ENCODE data around the gene KIF26B. TPM values are rescaled to one million over a fixed set of nuclear protein-coding genes. Genes with fewer than 3 reads are reported as not detected.

The KIF26B gene
- total and polyA plus RNA-seq, 4 donors = 10.9 to 37.1 (median 19.2) TPM

GRCh38 chr1:245209658-245210435 lies 55.1 kb downstream of the KIF26B start:
- Histone ChIP-seq H3K27ac (ENCODE audit: low read depth, low read length) (no peak overlapping the region), H3K27me3 (ENCODE audit: control insufficient read depth, insufficient read depth, low read length) (no peaks in the 10 kb centered on the region), H3K9me3 (ENCODE audit: control insufficient read depth, insufficient read depth, low read length) (peaks cover 5% of the 10 kb centered on the region), H3K4me3 (ENCODE audit: low read depth, low read length) (no peak overlapping the region), H3K36me3 (ENCODE audit: control insufficient read depth, insufficient read depth, low read length) (no peaks in the 10 kb centered on the region), H3K4me1 (ENCODE audit: control insufficient read depth, insufficient read depth, low read length) (peaks cover 5% of the 10 kb centered on the region)
- no peak for DNase-seq (ENCODE audit: low read depth in 4 of 6, low spot score in 6 of 6)
- 82% methylated on average over 7 of the region's 13 CpGs for WGBS (ENCODE audit: insufficient coverage)

GRCh38 chr1:245211035-245211749 lies 56.4 kb downstream of the KIF26B start:
- Histone ChIP-seq H3K36me3 (ENCODE audit: control insufficient read depth, insufficient read depth, low read length) (no peaks in the 10 kb centered on the region), H3K27me3 (ENCODE audit: control insufficient read depth, insufficient read depth, low read length) (no peaks in the 10 kb centered on the region), H3K4me3 (ENCODE audit: low read depth, low read length) (no peak overlapping the region), H3K9me3 (ENCODE audit: control insufficient read depth, insufficient read depth, low read length) (peaks cover 3% of the 10 kb centered on the region), H3K4me1 (ENCODE audit: control insufficient read depth, insufficient read depth, low read length) (peaks cover 9% of the 10 kb centered on the region), H3K27ac (ENCODE audit: low read depth, low read length) (no peak overlapping the region)
- DNase-seq (ENCODE audit: low read depth in 4 of 6, low spot score in 6 of 6) = no peak
- 84% methylated on average over 10 of the region's 11 CpGs for WGBS (ENCODE audit: insufficient coverage)

DNA sequence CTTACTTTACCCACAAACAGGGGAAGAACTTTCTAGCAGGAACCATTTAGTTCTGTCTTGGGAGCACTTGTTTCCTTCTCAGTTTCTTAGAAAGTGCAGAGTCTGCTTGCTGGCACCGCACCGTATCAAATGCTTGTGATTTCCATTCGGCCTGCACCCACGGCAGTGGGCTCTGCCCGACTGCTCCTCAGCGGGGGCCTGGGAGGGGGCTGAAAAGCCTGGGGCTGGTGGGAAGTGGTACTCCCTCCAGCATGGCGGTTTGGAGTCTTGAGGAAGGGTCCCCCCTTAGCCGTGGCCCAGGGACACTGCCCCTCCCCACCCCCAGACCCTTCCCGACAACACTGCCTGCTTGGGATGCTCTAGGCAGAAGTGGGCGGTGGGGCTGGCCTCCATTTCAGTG lies 57.0 kb downstream of the KIF26B start:
- Histone ChIP-seq H3K9me3 (ENCODE audit: control insufficient read depth, insufficient read depth, low read length) (peaks cover 3% of the 10 kb centered on the region), H3K27ac (ENCODE audit: low read depth, low read length) (no peak overlapping the region), H3K36me3 (ENCODE audit: control insufficient read depth, insufficient read depth, low read length) (no peaks in the 10 kb centered on the region), H3K4me3 (ENCODE audit: low read depth, low read length) (no peak overlapping the region), H3K4me1 (ENCODE audit: control insufficient read depth, insufficient read depth, low read length) (peaks cover 11% of the 10 kb centered on the region), H3K27me3 (ENCODE audit: control insufficient read depth, insufficient read depth, low read length) (no peaks in the 10 kb centered on the region)
- 83% methylated on average over 8 of the region's 10 CpGs for WGBS (ENCODE audit: insufficient coverage)
- no peak for DNase-seq (ENCODE audit: low read depth in 4 of 6, low spot score in 6 of 6)

DNA sequence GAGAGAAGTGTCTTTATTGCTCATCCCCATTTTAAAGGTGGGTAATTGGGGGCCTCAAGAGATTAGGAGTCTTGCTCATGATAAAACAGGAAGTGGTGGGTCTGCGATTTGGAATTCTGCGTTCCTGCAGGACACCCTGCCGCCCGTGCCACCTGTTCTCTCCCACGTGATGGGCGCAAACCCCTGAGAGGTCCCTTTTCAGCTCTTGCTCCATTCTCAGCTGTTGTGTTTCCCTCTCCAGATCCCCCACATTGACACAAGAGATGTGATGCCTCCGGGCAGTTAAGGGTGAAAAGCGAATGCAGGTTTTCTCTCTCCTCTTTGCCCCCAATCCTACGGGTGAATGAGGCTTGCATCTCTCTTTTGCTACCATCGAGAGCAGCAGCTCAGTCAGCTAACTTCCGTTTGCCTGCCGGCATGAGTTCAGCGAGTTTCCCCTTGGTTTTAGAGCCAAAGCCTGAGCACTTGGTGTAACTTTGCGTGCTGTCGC lies 57.5 kb downstream of the KIF26B start:
- Histone ChIP-seq H3K4me1 (ENCODE audit: control insufficient read depth, insufficient read depth, low read length) (peaks cover 15% of the 10 kb centered on the region), H3K9me3 (ENCODE audit: control insufficient read depth, insufficient read depth, low read length) (no peaks in the 10 kb centered on the region), H3K27ac (ENCODE audit: low read depth, low read length) (no peak overlapping the region), H3K27me3 (ENCODE audit: control insufficient read depth, insufficient read depth, low read length) (no peaks in the 10 kb centered on the region), H3K36me3 (ENCODE audit: control insufficient read depth, insufficient read depth, low read length) (no peaks in the 10 kb centered on the region), H3K4me3 (ENCODE audit: low read depth, low read length) (no peak overlapping the region)
- 87% methylated on average over 14 of the region's 15 CpGs for WGBS (ENCODE audit: insufficient coverage)
- no peak for DNase-seq (ENCODE audit: low read depth in 4 of 6, low spot score in 6 of 6)

GRCh38 chr1:245213066-245213831 lies 58.5 kb downstream of the KIF26B start:
- WGBS (ENCODE audit: insufficient coverage) = 63% methylated on average over 12 of the region's 15 CpGs
- H3K4me3 ChIP-seq (ENCODE audit: low read depth, low read length) = no peak overlapping the region
- H3K9me3 ChIP-seq (ENCODE audit: control insufficient read depth, insufficient read depth, low read length) = no peaks in the 10 kb centered on the region
- H3K27me3 ChIP-seq (ENCODE audit: control insufficient read depth, insufficient read depth, low read length) = no peaks in the 10 kb centered on the region
- no peak for DNase-seq (ENCODE audit: low read depth in 4 of 6, low spot score in 6 of 6)
- H3K27ac ChIP-seq (ENCODE audit: low read depth, low read length) = no peak overlapping the region
- H3K4me1 ChIP-seq (ENCODE audit: control insufficient read depth, insufficient read depth, low read length) = peaks cover 23% of the 10 kb centered on the region
- no peaks in the 10 kb centered on the region for H3K36me3 ChIP-seq (ENCODE audit: control insufficient read depth, insufficient read depth, low read length)

DNA sequence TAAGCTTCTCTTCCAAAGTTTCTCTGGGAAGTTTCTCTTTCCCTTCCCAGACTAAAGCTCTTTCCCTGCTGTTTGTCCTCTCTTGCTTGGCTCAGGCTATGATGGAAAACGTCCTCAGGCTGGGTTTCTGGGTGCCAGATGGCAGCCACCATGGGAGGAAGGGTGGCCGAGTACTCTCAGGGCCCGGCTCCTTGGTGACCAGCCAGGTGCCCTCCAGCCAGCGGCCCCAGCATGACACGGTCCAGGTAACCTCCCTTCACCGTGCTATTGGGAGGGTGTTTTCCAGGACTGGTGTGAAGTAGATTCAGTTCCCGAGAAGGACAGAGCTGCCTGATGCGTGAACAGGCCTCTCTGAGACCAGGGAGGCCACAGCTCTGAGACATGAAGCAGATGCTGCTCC lies 60.3 kb downstream of the KIF26B start:
- Histone ChIP-seq H3K4me3 (ENCODE audit: low read depth, low read length) (no peak overlapping the region), H3K27me3 (ENCODE audit: control insufficient read depth, insufficient read depth, low read length) (no peaks in the 10 kb centered on the region), H3K36me3 (ENCODE audit: control insufficient read depth, insufficient read depth, low read length) (no peaks in the 10 kb centered on the region), H3K27ac (ENCODE audit: low read depth, low read length) (no peak overlapping the region), H3K9me3 (ENCODE audit: control insufficient read depth, insufficient read depth, low read length) (no peaks in the 10 kb centered on the region), H3K4me1 (ENCODE audit: control insufficient read depth, insufficient read depth, low read length) (peaks cover 18% of the 10 kb centered on the region)
- DNase-seq (ENCODE audit: low read depth in 4 of 6, low spot score in 6 of 6) = no peak
- 76% methylated on average over 8 of the region's 8 CpGs for WGBS (ENCODE audit: insufficient coverage)

DNA sequence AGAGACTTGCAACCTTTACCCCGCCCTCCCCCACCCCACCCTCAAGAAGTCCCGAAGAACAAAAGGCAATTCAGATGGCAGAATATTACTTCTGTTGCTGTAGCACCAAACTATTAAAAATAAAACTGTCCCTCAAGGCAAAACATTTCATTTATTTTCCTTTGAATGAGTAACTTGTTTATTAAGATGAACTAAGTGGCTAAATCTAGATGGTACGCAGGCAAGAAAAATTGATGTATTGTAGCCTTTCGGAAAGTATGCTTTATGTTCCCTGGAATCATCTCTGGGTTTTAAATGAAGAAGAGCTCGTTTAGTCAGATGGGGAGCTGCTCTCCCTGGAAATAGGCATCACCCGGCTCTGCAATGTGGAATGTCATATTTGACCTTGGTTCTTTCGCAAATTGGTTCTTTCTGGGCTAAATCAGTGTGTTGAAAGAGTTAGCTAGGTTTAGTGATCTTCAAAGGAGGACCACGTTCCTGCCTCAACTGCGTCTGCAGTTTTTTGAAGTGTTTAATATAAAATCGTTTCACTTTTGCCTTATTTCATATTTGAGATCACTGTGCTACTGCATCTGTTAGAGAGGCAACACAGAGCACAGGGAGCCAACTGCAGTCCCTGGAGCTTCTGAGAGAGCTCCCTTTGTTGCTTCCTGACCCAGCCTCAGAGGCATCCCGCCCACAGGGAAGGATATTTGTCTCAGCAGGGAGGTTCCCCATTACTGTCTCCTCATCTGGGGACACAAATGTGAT lies 61.8 kb downstream of the KIF26B start:
- Histone ChIP-seq H3K4me3 (ENCODE audit: low read depth, low read length) (no peak overlapping the region), H3K36me3 (ENCODE audit: control insufficient read depth, insufficient read depth, low read length) (no peaks in the 10 kb centered on the region), H3K9me3 (ENCODE audit: control insufficient read depth, insufficient read depth, low read length) (no peaks in the 10 kb centered on the region), H3K4me1 (ENCODE audit: control insufficient read depth, insufficient read depth, low read length) (peaks cover 17% of the 10 kb centered on the region), H3K27me3 (ENCODE audit: control insufficient read depth, insufficient read depth, low read length) (no peaks in the 10 kb centered on the region), H3K27ac (ENCODE audit: low read depth, low read length) (no peak overlapping the region)
- peak in 2 of 6 donors; percentile 38 to 54 for DNase-seq (ENCODE audit: low read depth in 4 of 6, low spot score in 6 of 6)
- WGBS (ENCODE audit: insufficient coverage) = 30% methylated on average over 8 of the region's 11 CpGs

GRCh38 chr1:245217853-245218608 lies 63.2 kb downstream of the KIF26B start:
- H3K4me1 ChIP-seq (ENCODE audit: control insufficient read depth, insufficient read depth, low read length) = peaks cover 17% of the 10 kb centered on the region
- no peaks in the 10 kb centered on the region for H3K9me3 ChIP-seq (ENCODE audit: control insufficient read depth, insufficient read depth, low read length)
- no peak for DNase-seq (ENCODE audit: low read depth in 4 of 6, low spot score in 6 of 6)
- H3K36me3 ChIP-seq (ENCODE audit: control insufficient read depth, insufficient read depth, low read length) = no peaks in the 10 kb centered on the region
- H3K27ac ChIP-seq (ENCODE audit: low read depth, low read length) = no peak overlapping the region
- no peak overlapping the region for H3K4me3 ChIP-seq (ENCODE audit: low read depth, low read length)
- H3K27me3 ChIP-seq (ENCODE audit: control insufficient read depth, insufficient read depth, low read length) = no peaks in the 10 kb centered on the region
- 85% methylated on average over 10 of the region's 12 CpGs for WGBS (ENCODE audit: insufficient coverage)

Data from spinal cord (tissue), 10 donors.